Measurements from ENCODE around the gene DGKH.
A peak's percentile ranks its signal among the peaks of the same experiment; 100 is the strongest.

DGKH gene

GRCh38 chr13:42028113-42028799, 20.2 kb upstream of the DGKH start:
- no peak for TF ChIP-seq CTCF (IDR thresholded peaks at IDR 0.05; ENCODE audit: low read depth, low read length)
- H3K4me3 ChIP-seq (replicated peaks in 1 of 2; ENCODE audit: low read depth in 2 of 2, low read length in 2 of 2): no peak overlapping the region
- DNase-seq (ENCODE audit: low read depth in 2 of 2): peak in 1 of 2 donors; percentile 8

- H3K4me3 ChIP-seq (replicated peaks in 1 of 2; ENCODE audit: low read depth in 2 of 2, low read length in 2 of 2): no peak overlapping the region
- peak in 1 of 2 donors; percentile 25 for DNase-seq (ENCODE audit: low read depth in 2 of 2)
- TF ChIP-seq CTCF (IDR thresholded peaks at IDR 0.05; ENCODE audit: low read depth, low read length): no peak
These were observed 12.4 kb upstream of the DGKH start for GRCh38 chr13:42035905-42036521.

GRCh38 chr13:42036711-42037110, 11.7 kb upstream of the DGKH start:
- no peak overlapping the region for H3K4me3 ChIP-seq (replicated peaks in 1 of 2; ENCODE audit: low read depth in 2 of 2, low read length in 2 of 2)
- DNase-seq (ENCODE audit: low read depth in 2 of 2): no peak
- TF ChIP-seq CTCF (IDR thresholded peaks at IDR 0.05; ENCODE audit: low read depth, low read length): no peak

- DNase-seq (ENCODE audit: low read depth in 2 of 2): no peak
- TF ChIP-seq CTCF (IDR thresholded peaks at IDR 0.05; ENCODE audit: low read depth, low read length): no peak
- peak overlapping the region; percentile 63 to 84 for H3K4me3 ChIP-seq (replicated peaks in 1 of 2; ENCODE audit: low read depth in 2 of 2, low read length in 2 of 2)
These were observed 9.6 kb upstream of the DGKH start for GRCh38 chr13:42038661-42039456.

- H3K4me3 ChIP-seq (replicated peaks in 1 of 2; ENCODE audit: low read depth in 2 of 2, low read length in 2 of 2): peak overlapping the region; percentile 63 to 84
- DNase-seq (ENCODE audit: low read depth in 2 of 2): no peak
- no peak for TF ChIP-seq CTCF (IDR thresholded peaks at IDR 0.05; ENCODE audit: low read depth, low read length)
These were observed 8.9 kb upstream of the DGKH start for GRCh38 chr13:42039457-42039945.

- peak; percentile 84 to 94 for DNase-seq (ENCODE audit: low read depth in 2 of 2)
- no peak for TF ChIP-seq CTCF (IDR thresholded peaks at IDR 0.05; ENCODE audit: low read depth, low read length)
- H3K4me3 ChIP-seq (replicated peaks in 1 of 2; ENCODE audit: low read depth in 2 of 2, low read length in 2 of 2): peak overlapping the region; percentile 63 to 84
These were observed 8.3 kb upstream of the DGKH start for GRCh38 chr13:42039946-42040729.
